Measurements from ENCODE around the gene MID1. TPM values are rescaled to one million over a fixed set of nuclear protein-coding genes. Genes with fewer than 3 reads are reported as not detected.

MID1 gene
- total and polyA plus RNA-seq, 2 donors from 2014 or later = 5.3 to 54.1 TPM

DNA sequence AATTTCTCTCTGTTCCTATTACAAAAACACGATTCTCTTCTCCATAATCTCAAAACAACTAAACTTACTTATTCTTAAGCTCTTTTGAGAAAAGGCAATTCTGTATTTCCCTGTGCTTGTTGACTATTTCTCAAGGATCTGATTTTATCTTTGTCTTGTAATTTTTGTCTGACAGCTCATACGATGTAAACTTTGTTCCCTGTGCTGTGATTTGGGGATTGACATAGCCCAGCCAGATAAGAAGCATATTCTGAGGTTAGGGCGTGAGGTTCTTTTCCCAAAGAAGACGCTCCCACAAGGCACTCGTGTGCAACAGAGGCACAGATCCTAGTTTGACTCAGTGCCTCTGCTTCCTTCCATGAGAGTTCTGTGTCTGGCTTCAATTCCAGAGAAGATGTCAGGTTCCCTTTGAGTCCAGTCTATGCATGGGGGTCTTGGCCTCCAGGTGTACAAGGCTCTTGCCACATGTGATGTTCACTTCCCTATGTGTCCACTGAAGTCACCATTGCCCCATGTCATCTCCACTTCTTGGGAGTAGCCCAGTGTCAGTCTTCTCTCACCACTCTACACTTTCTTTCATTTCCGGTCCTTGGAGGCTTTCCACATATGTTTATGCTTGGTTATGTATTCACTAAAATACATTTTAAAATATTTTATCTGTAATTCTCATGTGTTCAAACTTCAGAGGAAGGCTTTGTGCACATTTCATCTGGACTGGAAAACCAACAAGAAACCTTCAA, 94.8 kb downstream of the MID1 start:
- Histone ChIP-seq H3K9ac (ENCODE audit: low read length in 3 of 3) (no peak overlapping the region), H3K4me1 (ENCODE audit: control insufficient read depth in 2 of 3, insufficient read depth in 2 of 3, low read depth in 1 of 3, low read length in 3 of 3) (no peaks in the 10 kb centered on the region), H3K27me3 (ENCODE audit: control insufficient read depth, insufficient read depth, low read length) (peaks cover 2% of the 10 kb centered on the region), H3K27ac (ENCODE audit: low read depth in 2 of 2, low read length in 2 of 2) (no peak overlapping the region), H3K36me3 (ENCODE audit: control insufficient read depth in 2 of 3, insufficient read depth in 3 of 3, low read length in 3 of 3) (no peaks in the 10 kb centered on the region), H3K9me3 (ENCODE audit: control insufficient read depth in 2 of 3, insufficient read depth in 1 of 3, low read length in 3 of 3) (no peaks in the 10 kb centered on the region), H3K4me3 (ENCODE audit: low read length in 3 of 3) (no peak overlapping the region)
- TF ChIP-seq, protein P1, sequence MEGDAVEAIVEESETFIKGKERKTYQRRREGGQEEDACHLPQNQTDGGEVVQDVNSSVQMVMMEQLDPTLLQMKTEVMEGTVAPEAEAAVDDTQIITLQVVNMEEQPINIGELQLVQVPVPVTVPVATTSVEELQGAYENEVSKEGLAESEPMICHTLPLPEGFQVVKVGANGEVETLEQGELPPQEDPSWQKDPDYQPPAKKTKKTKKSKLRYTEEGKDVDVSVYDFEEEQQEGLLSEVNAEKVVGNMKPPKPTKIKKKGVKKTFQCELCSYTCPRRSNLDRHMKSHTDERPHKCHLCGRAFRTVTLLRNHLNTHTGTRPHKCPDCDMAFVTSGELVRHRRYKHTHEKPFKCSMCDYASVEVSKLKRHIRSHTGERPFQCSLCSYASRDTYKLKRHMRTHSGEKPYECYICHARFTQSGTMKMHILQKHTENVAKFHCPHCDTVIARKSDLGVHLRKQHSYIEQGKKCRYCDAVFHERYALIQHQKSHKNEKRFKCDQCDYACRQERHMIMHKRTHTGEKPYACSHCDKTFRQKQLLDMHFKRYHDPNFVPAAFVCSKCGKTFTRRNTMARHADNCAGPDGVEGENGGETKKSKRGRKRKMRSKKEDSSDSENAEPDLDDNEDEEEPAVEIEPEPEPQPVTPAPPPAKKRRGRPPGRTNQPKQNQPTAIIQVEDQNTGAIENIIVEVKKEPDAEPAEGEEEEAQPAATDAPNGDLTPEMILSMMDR (IDR thresholded peaks at IDR 0.05; ENCODE audit: borderline replicate concordance, extremely low read depth, insufficient read depth) = no peak
- DNase-seq = no peak
- FAIRE-seq = no peak
- intact Hi-C loops (cut with DNase I) = no loop called here

DNA sequence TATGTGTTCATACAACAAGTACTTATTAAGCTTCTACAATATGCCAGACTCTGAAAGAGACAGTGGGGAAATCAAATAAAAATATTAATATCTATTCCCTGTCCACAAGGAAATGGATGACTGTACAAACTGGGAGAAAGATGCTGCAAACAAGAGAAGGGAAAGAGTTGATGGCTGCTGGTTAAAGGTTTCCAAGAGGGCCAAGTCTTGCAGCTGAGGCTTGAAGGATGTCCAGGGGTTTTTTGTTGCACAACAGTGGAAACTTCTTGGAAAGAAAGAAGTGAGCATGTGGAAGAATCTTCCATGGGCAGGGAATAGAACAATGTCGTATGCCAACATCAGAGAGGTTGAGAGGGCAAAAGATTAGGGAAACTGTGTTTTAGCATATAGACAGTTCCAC, 95.8 kb downstream of the MID1 start:
- H3K4me1 ChIP-seq (ENCODE audit: control insufficient read depth in 2 of 3, insufficient read depth in 2 of 3, low read depth in 1 of 3, low read length in 3 of 3) = peaks cover 0 to under 1% (median 0%) of the 10 kb centered on the region in 3 donors
- H3K9ac ChIP-seq (ENCODE audit: low read length in 3 of 3) = no peak overlapping the region
- FAIRE-seq (no peak), DNase-seq (no peak)
- TF ChIP-seq, protein P1 (IDR thresholded peaks at IDR 0.05; ENCODE audit: borderline replicate concordance, extremely low read depth, insufficient read depth) = no peak
- H3K36me3 ChIP-seq (ENCODE audit: control insufficient read depth in 2 of 3, insufficient read depth in 3 of 3, low read length in 3 of 3) = no peaks in the 10 kb centered on the region
- intact Hi-C loops (cut with DNase I) = no loop called here
- peaks cover 2% of the 10 kb centered on the region for H3K27me3 ChIP-seq (ENCODE audit: control insufficient read depth, insufficient read depth, low read length)
- H3K9me3 ChIP-seq (ENCODE audit: control insufficient read depth in 2 of 3, insufficient read depth in 1 of 3, low read length in 3 of 3) = no peaks in the 10 kb centered on the region
- no peak overlapping the region for H3K27ac ChIP-seq (ENCODE audit: low read depth in 2 of 2, low read length in 2 of 2)
- no peak overlapping the region for H3K4me3 ChIP-seq (ENCODE audit: low read length in 3 of 3)

DNA sequence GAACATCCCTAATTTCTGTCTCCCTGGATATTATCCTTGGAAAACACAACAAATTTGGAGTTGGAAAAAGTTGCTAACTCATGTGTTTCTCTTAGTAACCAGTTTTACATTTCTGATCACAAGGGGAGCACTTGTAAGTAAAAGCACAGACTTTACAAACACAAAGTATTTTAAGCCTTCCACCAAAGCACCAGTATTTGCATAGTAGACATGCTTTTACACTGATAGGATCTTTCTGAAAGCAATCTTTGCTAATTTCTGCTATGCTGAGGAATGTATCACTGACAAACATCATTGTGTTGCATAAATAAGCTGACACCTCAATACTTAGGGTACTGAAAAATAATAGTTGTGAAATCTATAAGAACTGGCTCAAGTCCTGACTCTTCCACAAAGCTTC, 100.6 kb downstream of the MID1 start:
- Histone ChIP-seq H3K27ac (ENCODE audit: low read depth in 2 of 2, low read length in 2 of 2) (peak overlapping the region in 1 of 2 donors; percentile 32), H3K9me3 (ENCODE audit: control insufficient read depth in 2 of 3, insufficient read depth in 1 of 3, low read length in 3 of 3) (no peaks in the 10 kb centered on the region), H3K4me1 (ENCODE audit: control insufficient read depth in 2 of 3, insufficient read depth in 2 of 3, low read depth in 1 of 3, low read length in 3 of 3) (peaks cover 0 to 11% (median 5%) of the 10 kb centered on the region in 3 donors), H3K9ac (ENCODE audit: low read length in 3 of 3) (no peak overlapping the region), H3K27me3 (ENCODE audit: control insufficient read depth, insufficient read depth, low read length) (no peaks in the 10 kb centered on the region), H3K4me3 (ENCODE audit: low read length in 3 of 3) (no peak overlapping the region), H3K36me3 (ENCODE audit: control insufficient read depth in 2 of 3, insufficient read depth in 3 of 3, low read length in 3 of 3) (no peaks in the 10 kb centered on the region)
- DNase-seq (no peak), FAIRE-seq (no peak)
- intact Hi-C loops (cut with DNase I) = no loop called here
- TF ChIP-seq, protein P1 (IDR thresholded peaks at IDR 0.05; ENCODE audit: borderline replicate concordance, extremely low read depth, insufficient read depth) = no peak
